Lung (tissue), 12 donors: ENCODE results near the gene GALNS. TPM values are rescaled to one million over a fixed set of nuclear protein-coding genes. Genes with fewer than 3 reads are reported as not detected.
A peak's percentile ranks its signal among the peaks of the same experiment; 100 is the strongest.

Experiments used
- ATAC-seq: fragments of 200-7000 bp; cut with Tn5 transposase; one replicate; pipeline ENCODE4 v1.9.1; 2020; ENCODE audit warnings: moderate number of reproducible peaks; ENCODE audit not compliant: insufficient read depth, low FRiP score
- DNase-seq, 3 donors: peaks; one replicate each; pipeline ENCODE4 v3.0.0-alpha.2; 2013 to 2017
- H3K27ac ChIP-seq, 2 donors: one replicate each; pipeline ENCODE4 v1.5.1; 2013; ENCODE audit warnings: mild to moderate bottlenecking in 2 of 2, moderate library complexity in 2 of 2, control low read depth in 1 of 2, inconsistent platforms in 1 of 2, low read depth in 1 of 2, low read length in 1 of 2
- H3K27me3 ChIP-seq, 3 donors: one replicate each; pipeline ENCODE4 v1.5.1; 2013; ENCODE audit warnings: low read length in 2 of 3; ENCODE audit not compliant: control insufficient read depth in 3 of 3, insufficient read depth in 3 of 3
- H3K36me3 ChIP-seq, 4 donors: one replicate each; pipeline ENCODE4 v1.5.1; 2013; ENCODE audit warnings: low read length in 4 of 4, mild to moderate bottlenecking in 1 of 4, moderate library complexity in 1 of 4; ENCODE audit not compliant: control insufficient read depth in 4 of 4, insufficient read depth in 4 of 4
- H3K4me1 ChIP-seq, 5 donors: one replicate each; pipeline ENCODE4 v1.5.1; 2013; ENCODE audit warnings: low read length in 5 of 5, mild to moderate bottlenecking in 2 of 5, moderate library complexity in 1 of 5; ENCODE audit not compliant: control insufficient read depth in 5 of 5, insufficient read depth in 5 of 5
- H3K4me3 ChIP-seq: one replicate; pipeline ENCODE4 v1.5.1; 2013; ENCODE audit warnings: mild to moderate bottlenecking, control low read depth, moderate library complexity
- H3K9ac ChIP-seq, 2 donors: one replicate each; pipeline ENCODE4 v1.5.1; 2013; ENCODE audit warnings: low read length in 2 of 2, control low read depth in 1 of 2; ENCODE audit not compliant: insufficient read depth in 1 of 2
- H3K9me3 ChIP-seq, 4 donors: one replicate each; pipeline ENCODE4 v1.5.1; 2013; ENCODE audit warnings: low read length in 3 of 4, mild to moderate bottlenecking in 1 of 4, moderate library complexity in 1 of 4; ENCODE audit not compliant: control insufficient read depth in 4 of 4, insufficient read depth in 3 of 4
- CTCF ChIP-seq: IDR thresholded peaks from 2 replicates; pipeline ENCODE4 v1.5.1; 2012; ENCODE audit warnings: mild to moderate bottlenecking; ENCODE audit errors: control extremely low read depth, extremely low read depth
- WGBS, 2 donors: extraction: QIAGEN DNeasy Blood & Tissue Kit; methylation state at CpG; one replicate each; pipeline ENCODE4 v1.1.7; 2013; 5-methylcytosine and 5-hydroxymethylcytosine counted together
- polyA plus RNA-seq, 2 donors: library from polyadenylated mRNA; stranded (reverse); fragments of 200-250 nt; gene quantifications; one replicate each; pipeline ENCODE4 v1.2.1, GENCODE V29; 2013
- total RNA-seq, 2 donors: library from RNA; depleted of rRNA in 1 of 2; stranded (reverse); fragments of >200 nt in 1 of 2; gene quantifications; one replicate each; pipeline ENCODE4 v1.2.1, GENCODE V29; 2014 to 2021
- donor health status: control.
- donor health status: control.
- donor health status: Bipolar disorder and iron deficiency.
- donor health status: healthy.
- donor health status: DM: yes; HTN: yes; CAD: no.

GALNS gene
- total and polyA plus RNA-seq, 4 donors = 21.4 to 61.9 (median 30.3) TPM

- Histone ChIP-seq H3K27me3 (no peaks in the 10 kb centered on the region), H3K27ac (no peak overlapping the region), H3K4me3 (no peak overlapping the region), H3K4me1 (peaks cover 0 to 20% (median 2%) of the 10 kb centered on the region in 5 donors), H3K9ac (no peak overlapping the region), H3K36me3 (peaks cover 0 to 15% (median 0%) of the 10 kb centered on the region in 4 donors), H3K9me3 (no peaks in the 10 kb centered on the region)
- 90 to 93% methylated on average over 41 of the region's 41 CpGs for WGBS, 2 donors
- DNase-seq = no peak
- no peak for ATAC-seq
- no peak for TF ChIP-seq CTCF
Measured at GRCh38 chr16:88816736-88817535, 39.8 kb downstream of the GALNS start.

GRCh38 chr16:88815901-88816589 lies 40.7 kb downstream of the GALNS start:
- Histone ChIP-seq H3K36me3 (peaks cover 0 to 10% (median 0%) of the 10 kb centered on the region in 4 donors), H3K9me3 (no peaks in the 10 kb centered on the region), H3K9ac (no peak overlapping the region), H3K27me3 (no peaks in the 10 kb centered on the region), H3K4me3 (no peak overlapping the region), H3K27ac (no peak overlapping the region), H3K4me1 (peaks cover 0 to 23% (median 2%) of the 10 kb centered on the region in 5 donors)
- peak in 1 of 3 donors; percentile 61 for DNase-seq
- 58 to 60% methylated on average over 17 to 19 of the region's 19 CpGs for WGBS, 2 donors
- TF ChIP-seq CTCF = peak; percentile 42
- ATAC-seq = no peak

GRCh38 chr16:88815227-88815626 lies 41.5 kb downstream of the GALNS start:
- DNase-seq (no peak), ATAC-seq (no peak)
- WGBS, 2 donors = 92 to 94% methylated on average over 10 of the region's 10 CpGs
- peaks cover 0 to 4% (median 0%) of the 10 kb centered on the region in 4 donors for H3K36me3 ChIP-seq
- TF ChIP-seq CTCF = no peak
- no peaks in the 10 kb centered on the region for H3K27me3 ChIP-seq
- H3K9ac ChIP-seq = no peak overlapping the region
- no peak overlapping the region for H3K27ac ChIP-seq
- no peak overlapping the region for H3K4me3 ChIP-seq
- H3K9me3 ChIP-seq = no peaks in the 10 kb centered on the region
- H3K4me1 ChIP-seq = peaks cover 0 to 31% (median 5%) of the 10 kb centered on the region in 5 donors
